HEK293 (cell line): ENCODE measurements around the gene TLE1.

ENCODE experiments used
- CTCF ChIA-PET: fragments of 350-600 bp; formaldehyde crosslinking; extraction: SDS; loops from one replicate; lab custom pipeline; 2021; ENCODE audit warnings: antibody characterized with exemption; lab: Yijun Ruan, JAX
- POLR2A ChIA-PET: fragments of 300-600 bp; formaldehyde crosslinking; extraction: SDS; loops from one replicate; lab custom pipeline; 2020; ENCODE audit warnings: antibody characterized with exemption, inconsistent platforms; lab: Yijun Ruan, JAX
- H3K27ac ChIP-seq: fragments of 200-500 bp; sonication (Bioruptor generic); 2 replicates; pipeline ENCODE4 v1.5.1; 2014; ENCODE audit warnings: low read depth, low read length, control low read depth, inconsistent platforms; ENCODE audit errors: extremely low read depth
- H3K36me3 ChIP-seq, 2 experiments: fragments of 200-500 bp in 1 of 2; sonication (Bioruptor generic) in 1 of 2; 1 replicate in 1 of 2; 2 replicates in 1 of 2; pipeline ENCODE4 v1.5.1; 2014 to 2017; ENCODE audit warnings: inconsistent platforms in 2 of 2, low read length in 2 of 2; ENCODE audit not compliant: control insufficient read depth in 2 of 2, insufficient read depth in 1 of 2
- H3K4me1 ChIP-seq: fragments of 200-500 bp; sonication (Bioruptor generic); 2 replicates; pipeline ENCODE4 v1.5.1; 2014; ENCODE audit warnings: mild to moderate bottlenecking, low read length, inconsistent platforms; ENCODE audit not compliant: control insufficient read depth, insufficient read depth
- H3K4me3 ChIP-seq: 2 replicates; pipeline ENCODE4 v1.5.1; 2011; ENCODE audit warnings: low read depth, mild to moderate bottlenecking, control low read depth, low read length, moderate library complexity
- H3K9me3 ChIP-seq: fragments of 200-500 bp; sonication (Bioruptor generic); 2 replicates; pipeline ENCODE4 v1.5.1; 2014; ENCODE audit warnings: low read depth, low read length, inconsistent platforms; ENCODE audit not compliant: control insufficient read depth, insufficient read depth
- EGR2 ChIP-seq: fragments of 450-650 bp; formaldehyde crosslinking; IDR thresholded peaks from 2 replicates; pipeline ENCODE4 v1.5.1; 2016; ENCODE audit warnings: low read depth, missing biosample characterization, missing genetic modification characterization
- GLI4 ChIP-seq: fragments of 450-650 bp; formaldehyde crosslinking; IDR thresholded peaks from 2 replicates; pipeline ENCODE4 v1.5.1; 2016; ENCODE audit warnings: missing biosample characterization, missing genetic modification characterization
- MYNN ChIP-seq: fragments of 450-650 bp; formaldehyde crosslinking; IDR thresholded peaks from 2 replicates; pipeline ENCODE4 v1.5.1; 2016; ENCODE audit warnings: missing biosample characterization, missing genetic modification characterization, borderline replicate concordance
- SP7 ChIP-seq: fragments of 450-650 bp; formaldehyde crosslinking; IDR thresholded peaks from 2 replicates; pipeline ENCODE4 v1.5.1; 2016; ENCODE audit warnings: missing biosample characterization, missing genetic modification characterization
- ZBTB48 ChIP-seq: fragments of 450-650 bp; formaldehyde crosslinking; IDR thresholded peaks from 2 replicates; pipeline ENCODE4 v1.5.1; 2016; ENCODE audit warnings: missing biosample characterization, missing genetic modification characterization
- ZEB2 ChIP-seq: fragments of 450-650 bp; formaldehyde crosslinking; IDR thresholded peaks from 2 replicates; pipeline ENCODE4 v1.5.1; 2016; ENCODE audit warnings: missing biosample characterization, missing genetic modification characterization
- ZFP3 ChIP-seq: fragments of 450-650 bp; formaldehyde crosslinking; IDR thresholded peaks from 2 replicates; pipeline ENCODE4 v1.5.1; 2016; ENCODE audit warnings: low read depth, missing biosample characterization, missing genetic modification characterization
- ZNF121 ChIP-seq: fragments of 450-650 bp; formaldehyde crosslinking; IDR thresholded peaks from 2 replicates; pipeline ENCODE4 v1.5.1; 2016; ENCODE audit warnings: missing biosample characterization, missing genetic modification characterization
- ZNF138 ChIP-seq: fragments of 450-650 bp; formaldehyde crosslinking; IDR thresholded peaks from 2 replicates; pipeline ENCODE4 v1.5.1; 2016; ENCODE audit warnings: missing biosample characterization, missing genetic modification characterization, borderline replicate concordance
- ZNF140 ChIP-seq: fragments of 450-650 bp; formaldehyde crosslinking; IDR thresholded peaks from 2 replicates; pipeline ENCODE4 v1.5.1; 2016; ENCODE audit warnings: missing biosample characterization, missing genetic modification characterization
- ZNF24 ChIP-seq: fragments of 450-650 bp; formaldehyde crosslinking; IDR thresholded peaks from 2 replicates; pipeline ENCODE4 v1.5.1; 2016; ENCODE audit warnings: missing biosample characterization, missing genetic modification characterization
- ZNF266 ChIP-seq: fragments of 450-650 bp; formaldehyde crosslinking; IDR thresholded peaks from 2 replicates; pipeline ENCODE4 v1.5.1; 2016; ENCODE audit warnings: missing biosample characterization, missing genetic modification characterization, low read depth
- ZNF366 ChIP-seq: fragments of 450-650 bp; formaldehyde crosslinking; conservative IDR thresholded peaks from 2 replicates; pipeline ENCODE4 v1.5.1; 2016; ENCODE audit warnings: missing biosample characterization, missing genetic modification characterization
- ZNF391 ChIP-seq: fragments of 450-650 bp; formaldehyde crosslinking; IDR thresholded peaks from 2 replicates; pipeline ENCODE4 v1.5.1; 2016; ENCODE audit warnings: low read depth, missing biosample characterization, missing genetic modification characterization, borderline replicate concordance
- ZNF529 ChIP-seq: fragments of 450-650 bp; formaldehyde crosslinking; IDR thresholded peaks from 2 replicates; pipeline ENCODE4 v1.5.1; 2017; ENCODE audit warnings: missing genetic modification characterization, missing biosample characterization; ENCODE audit not compliant: insufficient replicate concordance
- ZNF561 ChIP-seq: fragments of 450-650 bp; IDR thresholded peaks from 2 replicates; pipeline ENCODE4 v1.5.1; 2018; ENCODE audit warnings: missing biosample characterization, missing genetic modification characterization, borderline replicate concordance
- ZNF791 ChIP-seq: fragments of 450-650 bp; formaldehyde crosslinking; IDR thresholded peaks from 2 replicates; pipeline ENCODE4 v1.5.1; 2016; ENCODE audit warnings: missing biosample characterization, missing genetic modification characterization
- TF ChIP-seq, protein P1 (sequence below): fragments of 450-650 bp; formaldehyde crosslinking; IDR thresholded peaks from 2 replicates; pipeline ENCODE4 v1.5.1; 2016; ENCODE audit warnings: missing biosample characterization, missing genetic modification characterization, borderline replicate concordance
- TF ChIP-seq, protein P2 (sequence below): fragments of 450-650 bp; formaldehyde crosslinking; IDR thresholded peaks from 2 replicates; pipeline ENCODE4 v1.5.1; 2016; ENCODE audit warnings: missing biosample characterization, missing genetic modification characterization

TLE1 gene

DNA sequence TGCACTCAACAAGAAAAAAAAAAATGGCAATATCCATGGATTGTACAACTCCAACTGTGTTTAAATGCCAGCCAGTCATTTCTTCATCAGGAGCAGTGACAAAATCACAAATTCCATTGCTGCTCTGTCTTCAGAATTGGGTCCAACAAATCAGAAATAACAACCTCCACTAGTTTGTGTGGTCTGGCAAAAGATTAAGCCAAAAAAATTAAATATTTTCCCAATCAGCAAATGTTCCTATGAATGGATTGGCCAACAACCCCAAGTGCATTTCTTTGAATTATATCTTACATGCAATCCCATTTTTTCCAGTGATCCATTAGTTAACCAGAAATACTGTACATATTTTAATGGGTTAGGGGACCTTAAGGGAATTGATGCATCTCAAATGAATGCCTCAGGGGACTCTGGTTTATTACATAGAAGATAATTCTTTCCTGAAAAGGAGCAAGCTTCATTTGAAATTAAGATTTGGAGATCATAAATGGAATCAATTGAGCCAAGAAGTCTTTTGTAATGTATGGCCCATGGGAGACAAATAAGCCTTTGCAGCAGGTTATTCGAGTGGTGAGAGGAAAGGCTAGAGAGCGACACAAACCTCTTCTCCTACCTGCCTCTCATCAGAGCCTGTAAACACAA is 131.8 kb downstream of the TLE1 start (continued):
- TF ChIP-seq, protein P1, sequence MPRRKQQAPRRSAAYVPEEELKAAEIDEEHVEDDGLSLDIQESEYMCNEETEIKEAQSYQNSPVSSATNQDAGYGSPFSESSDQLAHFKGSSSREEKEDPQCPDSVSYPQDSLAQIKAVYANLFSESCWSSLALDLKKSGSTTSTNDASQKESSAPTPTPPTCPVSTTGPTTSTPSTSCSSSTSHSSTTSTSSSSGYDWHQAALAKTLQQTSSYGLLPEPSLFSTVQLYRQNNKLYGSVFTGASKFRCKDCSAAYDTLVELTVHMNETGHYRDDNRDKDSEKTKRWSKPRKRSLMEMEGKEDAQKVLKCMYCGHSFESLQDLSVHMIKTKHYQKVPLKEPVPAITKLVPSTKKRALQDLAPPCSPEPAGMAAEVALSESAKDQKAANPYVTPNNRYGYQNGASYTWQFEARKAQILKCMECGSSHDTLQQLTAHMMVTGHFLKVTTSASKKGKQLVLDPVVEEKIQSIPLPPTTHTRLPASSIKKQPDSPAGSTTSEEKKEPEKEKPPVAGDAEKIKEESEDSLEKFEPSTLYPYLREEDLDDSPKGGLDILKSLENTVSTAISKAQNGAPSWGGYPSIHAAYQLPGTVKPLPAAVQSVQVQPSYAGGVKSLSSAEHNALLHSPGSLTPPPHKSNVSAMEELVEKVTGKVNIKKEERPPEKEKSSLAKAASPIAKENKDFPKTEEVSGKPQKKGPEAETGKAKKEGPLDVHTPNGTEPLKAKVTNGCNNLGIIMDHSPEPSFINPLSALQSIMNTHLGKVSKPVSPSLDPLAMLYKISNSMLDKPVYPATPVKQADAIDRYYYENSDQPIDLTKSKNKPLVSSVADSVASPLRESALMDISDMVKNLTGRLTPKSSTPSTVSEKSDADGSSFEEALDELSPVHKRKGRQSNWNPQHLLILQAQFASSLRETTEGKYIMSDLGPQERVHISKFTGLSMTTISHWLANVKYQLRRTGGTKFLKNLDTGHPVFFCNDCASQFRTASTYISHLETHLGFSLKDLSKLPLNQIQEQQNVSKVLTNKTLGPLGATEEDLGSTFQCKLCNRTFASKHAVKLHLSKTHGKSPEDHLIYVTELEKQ (tag by site-specific recombination): no peak
- TF ChIP-seq ZNF266 (tag by site-specific recombination) (no peak), EGR2 (tag by site-specific recombination) (no peak), ZNF366 (tag by site-specific recombination) (no peak), ZNF561 (tag by site-specific recombination) (no peak), ZNF529 (tag by site-specific recombination) (no peak), ZNF24 (tag by site-specific recombination) (no peak), ZNF121 (no peak)

DNA sequence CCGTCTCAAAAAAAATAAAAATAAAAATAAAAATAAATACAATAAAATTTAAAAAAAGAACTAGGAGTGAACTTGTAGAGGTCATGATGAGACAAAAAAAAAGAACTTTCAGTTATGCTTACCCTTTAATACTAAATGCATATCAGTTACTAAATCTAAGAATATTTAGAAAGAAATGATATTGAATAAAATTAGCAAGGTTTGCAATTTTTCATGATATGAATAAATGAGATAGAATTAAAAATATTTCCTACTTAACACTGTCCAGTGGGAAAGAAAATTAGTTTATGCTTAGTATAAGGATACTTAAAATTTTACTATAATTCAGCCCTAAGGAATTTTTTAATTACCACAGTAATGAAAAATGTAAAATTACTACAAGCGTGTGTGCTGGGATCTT is 132.4 kb downstream of the TLE1 start:
- ChIA-PET CTCF (interaction anchor here (0.6 kb wide), 1 partner anchor 1206 kb away, joined by 4 read pairs; no protein-coding TSS in a partner anchor), POLR2A (no interaction called here)
- Histone ChIP-seq H3K4me1 (peaks cover 2% of the 10 kb centered on the region; the same call in 1 of the 2 replicates), H3K4me3 (no peak overlapping the region), H3K36me3 (no peaks in the 10 kb centered on the region), H3K27ac (no peak overlapping the region), H3K9me3 (no peaks in the 10 kb centered on the region)
- no peak for TF ChIP-seq ZBTB48 (tag by site-specific recombination)

DNA sequence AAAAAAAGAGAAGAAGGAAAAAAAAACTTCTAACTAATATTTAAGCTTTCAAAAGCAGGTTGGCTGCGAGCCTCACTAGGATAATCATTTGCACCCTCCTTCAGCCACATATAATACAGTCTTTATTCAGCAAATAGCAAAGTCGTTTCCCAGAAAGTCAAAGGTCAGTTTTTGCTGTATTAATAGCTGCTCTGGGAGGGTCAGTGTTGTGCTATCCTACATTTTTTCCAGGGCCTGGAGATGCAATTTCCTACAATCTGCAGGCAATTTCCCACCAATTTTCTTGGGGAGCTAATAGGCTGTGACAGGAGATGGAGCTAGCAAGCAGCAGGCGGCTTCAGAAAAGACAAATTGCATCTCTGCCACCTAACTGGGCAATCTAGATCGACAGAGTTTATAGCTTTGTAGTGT is 136.8 kb downstream of the TLE1 start:
- TF ChIP-seq ZNF391 (tag by site-specific recombination): no peak
- H3K4me3 ChIP-seq: no peak overlapping the region
- no peaks in the 10 kb centered on the region for H3K36me3 ChIP-seq
- no peaks in the 10 kb centered on the region for H3K9me3 ChIP-seq
- POLR2A ChIA-PET: no interaction called here
- H3K27ac ChIP-seq: no peak overlapping the region
- CTCF ChIA-PET: interaction anchor here (0.9 to 1.0 kb wide), 2 partner anchors 12 to 30 kb away, joined by 3 to 5 read pairs; no protein-coding TSS in a partner anchor
- peaks cover 12% of the 10 kb centered on the region for H3K4me1 ChIP-seq

DNA sequence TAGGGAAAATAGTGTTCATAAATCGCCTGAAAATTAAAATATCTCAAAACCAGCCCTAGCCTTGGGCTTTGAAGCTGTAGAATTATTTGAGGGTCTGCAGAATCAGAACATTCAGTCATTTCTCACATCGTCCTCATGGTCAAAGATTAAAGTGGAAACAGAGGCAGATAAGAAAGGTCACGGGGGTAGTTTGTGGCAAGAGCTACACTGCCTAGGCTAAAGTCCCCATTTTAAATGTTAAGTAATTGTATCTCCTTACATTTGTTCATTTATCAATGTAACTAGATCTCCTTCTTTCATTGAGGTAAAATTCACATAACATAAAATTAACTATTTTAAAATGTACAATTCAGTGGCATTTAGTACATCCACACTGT is 139.2 kb downstream of the TLE1 start:
- Histone ChIP-seq H3K4me3 (no peak overlapping the region), H3K4me1 (peaks cover 20% of the 10 kb centered on the region), H3K36me3 (no peaks in the 10 kb centered on the region), H3K9me3 (no peaks in the 10 kb centered on the region), H3K27ac (no peak overlapping the region; the same call in 1 of the 2 replicates)
- CTCF ChIA-PET: interaction anchor here (0.8 to 1.1 kb wide), 3 partner anchors 12 to 39 kb away, joined by 3 to 10 read pairs (median 3); no protein-coding TSS in a partner anchor
- POLR2A ChIA-PET: no interaction called here
- TF ChIP-seq ZNF140 (tag by site-specific recombination): no peak
- no peak for TF ChIP-seq MYNN
- TF ChIP-seq, protein P2, sequence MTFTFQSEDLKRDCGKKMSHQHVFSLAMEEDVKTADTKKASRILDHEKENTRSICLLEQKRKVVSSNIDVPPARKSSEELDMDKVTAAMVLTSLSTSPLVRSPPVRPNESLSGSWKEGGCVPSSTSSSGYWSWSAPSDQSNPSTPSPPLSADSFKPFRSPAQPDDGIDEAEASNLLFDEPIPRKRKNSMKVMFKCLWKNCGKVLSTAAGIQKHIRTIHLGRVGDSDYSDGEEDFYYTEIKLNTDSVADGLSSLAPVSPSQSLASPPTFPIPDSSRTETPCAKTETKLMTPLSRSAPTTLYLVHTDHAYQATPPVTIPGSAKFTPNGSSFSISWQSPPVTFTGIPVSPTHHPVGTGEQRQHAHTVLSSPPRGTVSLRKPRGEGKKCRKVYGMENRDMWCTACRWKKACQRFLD: no peak
- no peak for TF ChIP-seq ZNF791 (tag by site-specific recombination)
- TF ChIP-seq ZNF138 (tag by site-specific recombination): no peak
- no peak for TF ChIP-seq ZEB2 (tag by site-specific recombination)
- no peak for TF ChIP-seq SP7 (tag by site-specific recombination)
- TF ChIP-seq GLI4 (tag by site-specific recombination): no peak
- TF ChIP-seq ZFP3 (tag by site-specific recombination): no peak
